IMR-90 (cell line): ENCODE results near the gene DIAPH2.

Experiments
- MXI1 ChIP-seq: IDR thresholded peaks from 2 replicates; pipeline ENCODE4 v1.6.1; 2012; ENCODE audit warnings: low read depth, mild to moderate bottlenecking, low read length, moderate library complexity, borderline replicate concordance
- POLR2A ChIP-seq: IDR thresholded peaks from 2 replicates; pipeline ENCODE4 v1.6.1; 2012; ENCODE audit warnings: mild to moderate bottlenecking, low read depth, low read length

- TF ChIP-seq MXI1 (no peak), POLR2A (no peak)
Measured at GRCh38 chrX:97119474-97120109, 434.9 kb downstream of the DIAPH2 start.
